PC-9 (cell line): ENCODE results near the gene COL27A1.

Source experiments
- CTCF ChIP-seq: fragments of 200-600 bp; sonication (generic); conservative IDR thresholded peaks from 2 replicates; pipeline ENCODE4 v1.6.1; 2017; ENCODE audit warnings: mixed run types, antibody characterized with exemption, mild to moderate bottlenecking, moderate library complexity
- EZH2 ChIP-seq: fragments of 200-600 bp; sonication (generic); IDR thresholded peaks from 2 replicates; pipeline ENCODE4 v1.8.0; 2017; ENCODE audit warnings: antibody characterized with exemption, low read depth

- no peak for TF ChIP-seq EZH2
- TF ChIP-seq CTCF = no peak
Measured at GRCh38 chr9:114283551-114284111, 128.3 kb downstream of the COL27A1 start.
